Natural killer cell (primary cell): ENCODE results near the gene PGAM1. TPM values are rescaled to one million over a fixed set of nuclear protein-coding genes. Genes with fewer than 3 reads are reported as not detected.
"Not testable (repeated sequence)": the region's sequence is repeated elsewhere in the genome, so short reads cannot be mapped to it uniquely, and the experiment has no call there.

ENCODE experiments used
- ATAC-seq, 3 donors: fragments of 150-1000 bp in 2 of 3; fragments of 200-7000 bp in 1 of 3; cut with Tn5 transposase; 1 replicate in 1 of 3; 2 replicates in 2 of 3; pipeline ENCODE4 v1.10.0; 2021; ENCODE audit warnings: mild to moderate bottlenecking in 2 of 3, moderate library complexity in 2 of 3
- DNase-seq, 2 donors: peaks; one replicate each; pipeline versions ENCODE4 v3.0.0 to v3.0.0-alpha.2; 2013 to 2021; ENCODE audit warnings: mixed read lengths in 1 of 2
- H3K27ac ChIP-seq: one replicate; pipeline ENCODE4 v1.5.1; 2013; ENCODE audit warnings: mild to moderate bottlenecking, low read length
- H3K27me3 ChIP-seq: one replicate; pipeline ENCODE4 v1.6.1; 2013; ENCODE audit warnings: low read length; ENCODE audit not compliant: control insufficient read depth, insufficient read depth
- H3K36me3 ChIP-seq: one replicate; pipeline ENCODE4 v1.6.1; 2013; ENCODE audit warnings: low read length; ENCODE audit not compliant: control insufficient read depth, insufficient read depth
- H3K4me1 ChIP-seq: one replicate; pipeline ENCODE4 v1.6.1; 2013; ENCODE audit warnings: low read length; ENCODE audit not compliant: control insufficient read depth, insufficient read depth
- H3K4me3 ChIP-seq: one replicate; pipeline ENCODE4 v1.5.1; 2013; ENCODE audit warnings: low read length
- H3K9me3 ChIP-seq: one replicate; pipeline ENCODE4 v1.6.1; 2013; ENCODE audit warnings: low read length; ENCODE audit not compliant: control insufficient read depth, insufficient read depth
- H3K27ac Mint-ChIP-seq, 2 donors: one replicate each; pipeline ENCODE4 v1.8.0; 2022; ENCODE audit warnings: mild to moderate bottlenecking in 2 of 2, mixed read lengths in 2 of 2, moderate library complexity in 1 of 2
- H3K27me3 Mint-ChIP-seq, 2 donors: one replicate each; pipeline ENCODE4 v1.8.0; 2022; ENCODE audit warnings: low read depth in 2 of 2, mixed read lengths in 2 of 2
- H3K36me3 Mint-ChIP-seq: one replicate; pipeline ENCODE4 v1.8.0; 2022; ENCODE audit warnings: mixed read lengths
- H3K4me1 Mint-ChIP-seq, 2 donors: one replicate each; pipeline ENCODE4 v1.8.0; 2022; ENCODE audit warnings: mixed read lengths in 2 of 2
- H3K4me3 Mint-ChIP-seq: one replicate; pipeline ENCODE4 v1.8.0; 2022; ENCODE audit warnings: mild to moderate bottlenecking, moderate library complexity, mixed read lengths
- H3K9me3 Mint-ChIP-seq, 2 donors: one replicate each; pipeline ENCODE4 v1.8.0; 2022; ENCODE audit warnings: mixed read lengths in 2 of 2
- CTCF ChIP-seq: fragments of 200-600 bp; IDR thresholded peaks from one replicate; pipeline ENCODE4 v1.8.0; 2022; ENCODE audit warnings: antibody characterized with exemption
- WGBS: methylation state at CpG from one replicate; pipeline ENCODE4 v1.1.7; 2013; ENCODE audit warnings: missing lambda C conversion rate; ENCODE audit not compliant: insufficient coverage; 5-methylcytosine and 5-hydroxymethylcytosine counted together
- intact Hi-C: fragments of 100-400 bp; cut with micrococcal nuclease; formaldehyde crosslinking; loops from one replicate; pipeline ENCODE4 v1.14.2; 2022
- total RNA-seq, 4 donors: library from RNA; stranded (reverse); fragments of 120-200 nt in 1 of 4; gene quantifications; one replicate each; pipeline versions ENCODE4 v1.2.3 to v1.2.4, GENCODE V29; 2013 to 2022

The PGAM1 gene
- total RNA-seq, 3 donors from 2014 or later (not counting 1 experiment from before 2014, with no cell fraction given) = 92.6 to 104 (median 96.0) TPM

GRCh38 chr10:97408496-97408992, 17.4 kb upstream of the PGAM1 start:
- TF ChIP-seq CTCF = no peak
- H3K9me3 ChIP-seq = no peaks in the 10 kb centered on the region
- no peak overlapping the region for H3K4me3 ChIP-seq
- 69% methylated on average over 10 of the region's 10 CpGs for WGBS
- ATAC-seq = no peak
- Mint-ChIP-seq H3K9me3 (no peaks in the 10 kb centered on the region), H3K36me3 (no peaks in the 10 kb centered on the region), H3K4me3 (no peak overlapping the region), H3K27ac (peak overlapping the region; percentile 62 to 82), H3K27me3 (no peaks in the 10 kb centered on the region), H3K4me1 (peaks cover 21 to 28% of the 10 kb centered on the region in 2 donors)
- DNase-seq = no peak
- H3K27me3 ChIP-seq = no peaks in the 10 kb centered on the region
- no peaks in the 10 kb centered on the region for H3K36me3 ChIP-seq
- H3K4me1 ChIP-seq = peaks cover 32% of the 10 kb centered on the region
- H3K27ac ChIP-seq = no peak overlapping the region
- intact Hi-C loops = loop anchor here (10.0 kb wide), 1 partner anchor 74 kb away; the partner anchor contains the start of gene FRAT2

GRCh38 chr10:97411406-97411805, 14.6 kb upstream of the PGAM1 start:
- Histone ChIP-seq H3K36me3 (no peaks in the 10 kb centered on the region), H3K27ac (no peak overlapping the region), H3K27me3 (no peaks in the 10 kb centered on the region), H3K4me3 (no peak overlapping the region), H3K9me3 (no peaks in the 10 kb centered on the region), H3K4me1 (peaks cover 58% of the 10 kb centered on the region)
- Mint-ChIP-seq H3K4me3 (no peak overlapping the region), H3K9me3 (no peaks in the 10 kb centered on the region), H3K27ac (no peak overlapping the region), H3K36me3 (no peaks in the 10 kb centered on the region), H3K27me3 (no peaks in the 10 kb centered on the region), H3K4me1 (peaks cover 31 to 44% of the 10 kb centered on the region in 2 donors)
- TF ChIP-seq CTCF = no peak
- intact Hi-C loops = loop anchor here (10.0 kb wide), 1 partner anchor 233 kb away; the partner anchor contains the start of gene PI4K2A
- 90% methylated on average over 4 of the region's 4 CpGs for WGBS
- ATAC-seq (no peak), DNase-seq (no peak)

- Histone ChIP-seq H3K36me3 (no peaks in the 10 kb centered on the region), H3K4me3 (no peak overlapping the region), H3K9me3 (no peaks in the 10 kb centered on the region), H3K4me1 (peaks cover 51% of the 10 kb centered on the region), H3K27me3 (no peaks in the 10 kb centered on the region), H3K27ac (peak overlapping the region; percentile 90)
- no peak for DNase-seq
- intact Hi-C loops = loop anchor here (10.0 kb wide), 1 partner anchor 232 kb away; the partner anchor contains the start of gene PI4K2A
- H3K27me3 Mint-ChIP-seq = no peaks in the 10 kb centered on the region
- WGBS = 75% methylated on average over 10 of the region's 10 CpGs
- no peak for TF ChIP-seq CTCF
- H3K9me3 Mint-ChIP-seq = no peaks in the 10 kb centered on the region
- H3K27ac Mint-ChIP-seq = peak overlapping the region; percentile 82 to 90
- no peak for ATAC-seq
- H3K4me1 Mint-ChIP-seq = peaks cover 33 to 44% of the 10 kb centered on the region in 2 donors
- no peak overlapping the region for H3K4me3 Mint-ChIP-seq
- no peaks in the 10 kb centered on the region for H3K36me3 Mint-ChIP-seq
These were observed 13.1 kb upstream of the PGAM1 start for GRCh38 chr10:97412891-97413304.

GRCh38 chr10:97416565-97416964, 9.4 kb upstream of the PGAM1 start:
- Mint-ChIP-seq H3K27me3 (no peaks in the 10 kb centered on the region), H3K4me1 (peaks cover 43 to 55% of the 10 kb centered on the region in 2 donors), H3K9me3 (no peaks in the 10 kb centered on the region), H3K4me3 (peak overlapping the region; percentile 45), H3K27ac (peak overlapping the region; percentile 83 to 90), H3K36me3 (no peaks in the 10 kb centered on the region)
- ATAC-seq (no peak), DNase-seq (peak in 1 of 2 donors; percentile 42)
- TF ChIP-seq CTCF = no peak
- Histone ChIP-seq H3K4me3 (no peak overlapping the region), H3K4me1 (peaks cover 55% of the 10 kb centered on the region), H3K9me3 (no peaks in the 10 kb centered on the region), H3K27ac (no peak overlapping the region), H3K36me3 (no peaks in the 10 kb centered on the region), H3K27me3 (no peaks in the 10 kb centered on the region)
- WGBS = 28% methylated on average over 6 of the region's 6 CpGs
- intact Hi-C loops = loop anchor here (10.0 kb wide), 1 partner anchor 228 kb away; the partner anchor contains the start of gene PI4K2A

- Mint-ChIP-seq H3K4me1 (peaks cover 23 to 50% of the 10 kb centered on the region in 2 donors), H3K27ac (peak overlapping the region in 1 of 2 donors; percentile 16)
- H3K4me3 ChIP-seq, H3K36me3 Mint-ChIP-seq, H3K27ac ChIP-seq, H3K36me3 ChIP-seq, H3K4me3 Mint-ChIP-seq, ATAC-seq, H3K9me3 ChIP-seq, intact Hi-C loops, H3K9me3 Mint-ChIP-seq, H3K27me3 ChIP-seq, H3K27me3 Mint-ChIP-seq, DNase-seq: not testable (repeated sequence)
- peaks cover 46% of the 10 kb centered on the region for H3K4me1 ChIP-seq
- WGBS = 86% methylated on average over 6 of the region's 8 CpGs
These were observed 2.3 kb upstream of the PGAM1 start for GRCh38 chr10:97423757-97424098.
